HS-5 (cell line): ENCODE data around the gene KRTAP10-3.
"Not testable (repeated sequence)": the region's sequence is repeated elsewhere in the genome, so short reads cannot be mapped to it uniquely, and the experiment has no call there.

Experiments used
- DNase-seq: peaks from one replicate; pipeline ENCODE4 v3.0.0-alpha.2; 2012; ENCODE audit warnings: low read depth

Gene KRTAP10-3

DNA sequence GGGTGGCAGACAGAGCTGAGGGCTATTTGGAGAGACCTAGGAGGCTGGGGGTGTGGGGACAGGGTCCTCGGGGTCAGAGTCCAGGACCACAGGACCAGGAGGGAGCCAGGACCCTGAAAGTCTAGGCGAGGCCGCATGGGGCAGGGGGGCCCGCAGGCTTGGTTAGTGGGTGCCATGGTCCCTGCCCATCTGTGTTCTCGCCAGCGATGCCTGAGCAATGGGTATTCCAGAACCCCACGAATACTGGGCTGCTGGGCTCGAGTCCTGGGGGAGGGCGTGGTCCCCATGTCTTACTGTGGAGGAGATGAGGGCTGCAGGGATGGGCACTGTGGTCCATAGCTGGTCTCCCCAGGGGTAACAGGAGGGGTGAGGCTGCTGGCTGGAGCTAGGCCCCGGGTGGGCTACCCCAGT, 31.7 kb upstream of the KRTAP10-3 start:
- no peak for DNase-seq

DNA sequence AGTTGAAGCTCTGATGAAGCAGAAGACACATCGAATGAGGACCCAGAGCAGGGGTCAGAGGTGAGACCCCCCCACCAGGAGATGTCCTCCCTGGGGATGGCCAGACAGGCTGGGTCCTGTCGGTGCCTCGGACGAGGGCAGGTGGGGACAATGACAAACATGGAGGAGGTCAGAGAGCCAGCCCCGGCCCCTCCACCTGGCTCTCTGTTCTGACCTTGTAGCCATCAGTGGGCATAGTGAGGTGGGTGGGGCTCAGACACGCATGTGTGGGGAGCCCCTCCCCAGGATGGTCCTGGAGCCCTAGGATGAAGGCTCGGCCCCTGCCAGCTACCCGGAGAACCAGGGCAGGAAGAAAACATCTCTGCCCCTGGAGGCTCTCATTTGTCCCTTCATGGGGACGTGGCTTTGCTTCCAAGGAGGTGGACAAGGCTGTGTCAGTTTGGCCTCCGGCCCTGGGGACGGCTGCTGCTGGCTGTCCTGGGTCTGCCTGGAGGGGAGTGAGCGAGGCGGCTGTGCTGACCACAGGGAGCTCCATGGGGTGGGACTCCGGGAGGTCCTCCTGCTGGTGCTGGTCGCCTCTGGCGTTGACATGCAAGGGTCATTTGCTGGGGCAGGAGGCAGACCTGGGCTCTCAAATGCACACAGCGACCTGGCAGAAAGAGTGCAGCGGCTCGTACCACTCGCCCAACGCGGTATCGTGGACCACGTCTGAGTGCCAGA, 31.2 kb upstream of the KRTAP10-3 start:
- no peak for DNase-seq

DNA sequence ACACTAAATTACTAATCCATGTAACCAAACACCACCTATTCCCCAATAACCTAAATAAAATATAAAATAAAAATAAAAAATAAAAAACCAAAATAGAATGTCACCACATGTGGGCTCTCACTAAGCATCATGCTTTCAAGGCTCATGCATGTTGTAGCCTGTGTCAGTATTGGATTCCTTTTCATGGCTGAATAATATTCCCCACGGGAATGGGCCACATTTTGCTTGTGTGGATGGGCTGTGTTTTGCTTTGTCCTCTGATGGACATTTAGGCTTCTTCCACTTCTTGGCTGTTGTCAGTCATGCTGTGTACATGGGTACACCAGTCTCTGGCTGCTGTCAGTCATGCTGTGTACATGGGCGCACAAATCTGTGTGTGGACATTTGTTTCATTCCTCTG, 30.5 kb upstream of the KRTAP10-3 start:
- no peak for DNase-seq

DNA sequence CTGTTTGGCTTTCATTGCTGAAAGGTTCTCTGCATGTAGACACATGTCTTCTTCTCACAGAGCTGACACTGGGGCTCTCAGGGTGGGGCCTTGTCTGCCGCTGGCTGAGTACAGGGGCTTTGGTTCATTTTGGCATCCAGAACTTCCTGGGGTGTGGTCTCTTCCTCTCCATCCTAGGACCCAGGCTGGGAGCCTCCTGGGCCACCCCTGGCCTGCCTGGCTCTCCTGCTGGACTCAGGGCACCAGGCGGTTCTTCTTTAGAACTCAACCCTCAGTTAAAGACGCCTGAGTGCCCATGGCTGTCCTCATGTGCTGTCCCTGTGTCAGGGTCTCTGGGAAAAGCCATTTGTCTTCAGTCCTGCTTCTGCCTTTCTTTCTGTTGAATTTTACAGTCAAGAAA, 27.3 kb upstream of the KRTAP10-3 start:
- DNase-seq, result no peak

DNA sequence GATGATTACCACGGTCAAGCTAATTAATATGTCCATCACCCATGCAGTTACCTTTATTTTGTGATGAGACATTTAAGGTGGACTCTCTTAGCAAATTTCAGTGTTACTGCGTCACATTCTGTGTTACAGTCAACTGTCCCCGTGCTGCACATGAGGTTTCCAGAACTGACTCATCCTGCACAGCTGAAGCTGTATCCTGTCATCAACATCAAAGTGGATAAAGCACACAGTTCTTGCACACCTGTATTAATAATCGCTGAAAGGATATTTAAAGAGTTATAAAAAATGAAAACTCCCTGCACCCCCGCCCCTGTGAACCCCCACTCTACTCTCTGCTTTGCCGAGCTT, 25.2 kb upstream of the KRTAP10-3 start:
- DNase-seq, result no peak

DNA sequence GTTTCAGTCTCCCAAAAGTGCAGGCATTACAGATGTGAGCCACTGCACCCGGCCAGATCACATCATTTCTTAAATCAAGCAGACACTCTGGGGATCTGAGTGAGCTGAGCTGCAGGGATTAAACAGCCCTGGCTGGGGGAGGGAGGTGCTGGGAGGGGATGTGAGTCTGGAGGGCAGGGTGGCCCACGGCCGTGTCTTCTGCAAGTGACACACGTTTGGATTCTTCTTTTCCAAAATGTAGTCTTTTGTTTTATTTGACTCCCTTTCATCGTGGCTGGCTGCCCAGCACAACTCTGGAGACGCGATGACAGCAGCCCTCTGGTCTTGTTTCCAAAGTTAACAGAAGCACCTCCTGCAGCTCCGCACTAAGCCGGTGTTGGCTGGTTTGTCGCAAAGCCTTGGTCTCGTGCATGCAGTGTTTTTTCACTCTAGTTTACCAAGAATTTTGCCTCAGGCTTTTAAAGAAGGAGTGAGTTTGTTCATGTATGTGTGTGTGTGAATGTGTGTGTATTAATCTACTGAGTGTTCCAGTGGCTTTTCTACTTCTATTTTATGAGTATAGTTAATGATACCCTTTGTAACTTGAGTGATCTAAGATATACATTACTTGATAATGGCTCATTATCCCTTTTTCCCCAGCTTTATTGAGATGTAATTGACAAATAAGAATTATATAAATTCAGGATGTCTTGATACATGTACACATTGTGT, 24.6 kb upstream of the KRTAP10-3 start:
- no peak for DNase-seq

DNA sequence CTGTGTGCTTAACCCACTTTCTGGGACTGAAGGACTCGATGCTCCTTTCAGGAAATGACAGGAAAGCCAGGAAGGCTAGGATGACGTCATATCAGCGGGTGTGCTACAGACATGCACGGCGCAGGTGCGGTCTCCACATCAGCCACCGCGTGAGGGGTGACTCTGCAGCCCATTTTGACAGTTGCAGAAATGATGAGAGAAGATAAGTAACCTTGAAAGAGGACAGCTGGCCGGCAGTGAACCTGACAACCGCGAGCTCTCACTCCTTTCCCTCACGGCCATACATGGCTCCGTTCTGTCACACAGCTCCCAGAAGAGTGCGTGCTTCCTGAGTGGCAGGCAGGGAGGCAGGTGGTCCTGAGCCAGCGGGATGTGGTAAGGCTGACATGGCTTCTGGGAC, 23.5 kb upstream of the KRTAP10-3 start:
- DNase-seq, result no peak

DNA sequence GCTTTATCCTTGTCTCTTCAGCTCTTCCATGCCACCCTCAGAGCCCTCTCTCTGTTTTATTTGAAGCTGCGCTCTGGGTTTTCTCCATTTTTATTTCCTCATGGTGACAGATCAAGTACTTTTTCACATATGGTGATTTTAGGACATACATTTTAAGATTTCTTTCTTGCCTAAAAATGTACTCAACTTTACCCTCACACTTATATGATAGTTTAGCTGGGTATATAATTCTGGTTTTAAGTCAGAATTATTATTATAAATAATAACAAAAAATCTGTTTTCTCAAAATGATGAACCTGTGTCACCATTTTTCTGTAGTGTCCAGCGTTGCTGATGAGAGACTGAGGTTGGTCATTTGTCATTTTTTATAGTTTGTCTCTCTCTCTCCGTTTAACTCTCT, 22.6 kb upstream of the KRTAP10-3 start:
- DNase-seq, result no peak

DNA sequence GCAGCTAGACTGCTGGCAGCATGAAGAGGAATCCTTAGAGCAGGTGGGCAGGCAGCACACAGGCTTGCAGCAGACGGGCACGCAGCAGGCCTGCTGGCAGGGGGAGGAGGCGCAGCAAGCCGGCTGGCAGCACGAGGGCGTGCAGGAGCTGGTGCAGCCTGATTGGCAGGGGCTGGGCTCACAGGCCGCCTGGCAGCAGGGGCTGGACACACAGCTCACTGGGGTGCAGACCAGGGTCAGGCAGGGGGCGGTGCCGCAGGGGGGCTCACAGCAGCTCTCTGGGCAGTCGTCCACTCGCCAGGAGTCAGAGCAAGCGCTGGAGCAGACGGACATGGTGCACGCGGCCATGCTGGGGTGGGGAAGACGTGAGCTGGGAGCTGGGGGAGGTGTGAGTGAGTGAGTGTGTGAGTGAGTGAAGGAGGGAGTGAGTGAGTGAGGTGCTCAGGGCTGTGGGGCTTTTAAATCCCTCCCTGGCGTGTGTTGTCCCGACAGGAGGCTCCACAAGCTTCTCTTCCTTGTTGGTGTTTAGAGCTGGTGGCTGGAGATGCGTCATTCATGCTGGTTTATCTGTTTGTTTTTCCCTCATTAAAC, 21.7 kb upstream of the KRTAP10-3 start, which contains the start of gene KRTAP10-5:
TSS of gene KRTAP10-5 (minus strand) at position 374 of the 591 bp plus-strand sequence. CDS start at position 348, 26 bp downstream.
- not testable (repeated sequence) for DNase-seq

DNA sequence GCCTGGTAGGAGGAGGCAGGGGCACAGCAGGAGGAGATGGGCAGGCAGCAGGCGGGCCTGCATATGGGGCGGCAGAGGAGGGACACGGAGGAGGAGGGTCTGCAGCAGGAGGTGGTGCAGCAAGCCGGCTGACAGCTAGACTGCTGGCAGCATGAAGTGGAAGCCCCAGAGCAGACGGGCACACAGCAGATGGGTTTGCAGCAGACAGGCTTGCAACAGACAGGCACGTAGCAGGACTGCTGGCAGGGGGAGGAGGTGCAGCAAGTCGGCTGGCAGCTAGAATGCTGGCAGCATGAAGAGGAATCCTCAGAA, 21.2 kb upstream of the KRTAP10-3 start:
- DNase-seq, result no peak

DNA sequence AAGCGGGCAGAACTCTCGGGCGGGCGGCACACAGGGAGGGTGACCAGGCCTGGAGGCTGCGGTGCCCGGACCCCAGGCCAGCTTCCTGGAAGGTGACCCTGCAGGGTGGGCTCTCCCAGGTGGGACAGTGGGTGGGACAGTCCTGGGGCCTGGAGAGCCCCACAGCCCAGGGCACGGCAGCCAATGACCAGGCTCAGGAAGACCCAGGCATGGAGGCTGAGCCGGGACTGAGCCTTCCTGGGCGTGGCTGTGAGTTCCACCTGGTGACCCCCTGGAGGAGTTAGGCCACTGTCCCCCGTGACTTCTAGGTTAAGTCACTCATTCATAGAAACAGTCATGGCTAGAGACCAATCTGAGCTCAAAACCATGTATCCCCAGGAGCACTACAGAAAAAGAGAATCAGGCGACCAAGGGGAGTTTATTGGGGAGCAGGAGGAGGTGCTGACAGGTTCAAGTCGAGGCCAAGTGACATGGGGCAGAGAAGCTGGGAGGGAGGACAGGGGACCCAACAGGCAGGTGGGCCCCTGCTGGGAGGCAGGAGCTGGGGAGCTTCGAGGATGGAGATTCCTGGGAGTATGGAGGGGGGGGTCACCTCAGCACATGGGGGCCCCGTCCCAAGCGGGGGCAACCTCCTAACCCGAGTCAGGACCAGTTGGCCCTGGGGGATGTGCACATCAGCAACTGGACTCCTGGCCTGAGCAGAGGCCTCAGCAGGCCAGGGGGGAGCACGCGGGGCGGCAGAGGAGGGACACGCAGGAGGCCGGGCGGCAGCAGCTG, 20.6 kb upstream of the KRTAP10-3 start:
- no peak for DNase-seq

DNA sequence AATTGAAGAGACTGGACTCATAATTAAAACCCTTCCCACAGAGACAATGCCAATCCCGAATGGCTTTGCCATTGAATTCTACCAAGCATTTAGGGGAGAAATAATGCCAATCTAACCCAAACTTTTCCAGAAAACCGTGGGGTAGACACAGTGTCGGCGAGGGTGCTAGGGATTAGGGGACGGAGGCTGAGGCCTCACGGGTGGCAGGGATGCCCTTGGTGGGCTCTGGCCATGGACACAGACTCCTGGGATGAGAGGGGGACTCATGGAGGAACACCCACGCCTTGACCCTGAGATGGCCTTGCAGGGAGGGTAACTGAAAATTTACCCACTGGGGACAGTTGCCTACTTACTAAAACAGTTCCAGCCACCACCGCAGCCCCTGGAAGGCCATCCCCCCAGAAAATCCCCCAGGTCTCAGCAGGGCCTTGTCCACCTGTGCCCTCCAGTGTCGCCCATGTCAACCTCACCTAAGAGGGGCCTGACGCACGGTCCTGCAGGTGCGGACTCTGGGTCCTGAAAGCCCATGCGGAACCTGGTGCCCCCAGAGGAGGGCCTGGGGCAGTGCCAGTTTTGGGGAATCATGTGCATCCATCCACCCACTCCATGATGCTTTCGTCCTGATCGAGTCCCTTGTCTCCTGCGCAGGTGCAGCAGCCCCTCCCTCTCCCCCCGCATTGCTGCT, 19.9 kb upstream of the KRTAP10-3 start:
- DNase-seq, result no peak

DNA sequence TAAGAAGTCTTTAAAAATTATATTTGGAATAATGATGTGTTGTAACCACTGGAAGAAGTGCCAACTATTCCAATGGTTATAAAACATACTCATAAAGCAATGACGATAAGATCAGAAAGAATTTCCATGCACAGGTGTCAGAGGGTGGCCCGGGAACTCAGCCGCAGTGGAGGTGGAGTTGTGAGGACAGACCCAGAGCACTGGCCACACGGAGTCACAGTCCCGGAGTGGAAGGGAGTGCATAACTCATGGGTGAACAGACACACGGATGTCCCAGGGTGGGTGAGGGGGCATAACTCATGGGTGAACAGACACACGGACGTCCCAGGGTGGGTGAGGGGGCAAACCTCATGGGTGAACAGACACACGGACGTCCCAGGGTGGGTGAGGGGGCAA, 17.4 kb upstream of the KRTAP10-3 start:
- no peak for DNase-seq

DNA sequence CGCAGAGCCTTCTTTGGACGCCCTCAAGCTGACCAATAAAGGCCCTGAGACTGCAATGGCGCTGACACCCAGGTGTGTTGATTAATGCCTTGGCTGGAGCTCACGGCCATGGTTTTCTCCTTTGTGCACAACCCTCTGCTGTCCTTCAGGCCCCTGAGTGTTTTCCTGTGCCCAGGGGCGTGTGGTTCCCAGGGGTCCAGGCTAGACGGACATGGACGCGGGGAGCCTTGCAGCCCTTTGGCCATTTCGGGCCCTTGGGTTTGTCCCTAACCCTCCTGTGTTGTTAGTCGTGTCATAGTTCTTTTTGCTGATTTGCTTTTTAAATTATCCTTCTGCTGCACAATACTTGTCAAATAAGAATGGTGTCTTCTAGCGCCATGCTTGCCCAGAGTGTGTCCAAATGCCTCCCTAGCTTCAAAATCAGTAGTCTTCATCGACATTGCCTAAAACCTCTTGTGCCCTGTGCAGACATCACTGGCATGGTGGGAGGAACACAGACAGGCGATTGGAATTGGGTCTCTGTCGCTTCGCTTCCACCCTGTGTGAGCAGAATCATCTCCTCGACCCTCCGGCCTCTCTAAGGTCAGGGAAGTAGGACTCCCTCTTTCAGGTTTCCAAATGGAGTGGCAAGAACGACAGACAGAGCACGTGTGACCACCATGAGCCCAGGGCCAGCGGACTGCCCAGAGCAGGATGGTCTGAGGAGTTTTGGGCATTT, 16.9 kb upstream of the KRTAP10-3 start:
- DNase-seq, result no peak

DNA sequence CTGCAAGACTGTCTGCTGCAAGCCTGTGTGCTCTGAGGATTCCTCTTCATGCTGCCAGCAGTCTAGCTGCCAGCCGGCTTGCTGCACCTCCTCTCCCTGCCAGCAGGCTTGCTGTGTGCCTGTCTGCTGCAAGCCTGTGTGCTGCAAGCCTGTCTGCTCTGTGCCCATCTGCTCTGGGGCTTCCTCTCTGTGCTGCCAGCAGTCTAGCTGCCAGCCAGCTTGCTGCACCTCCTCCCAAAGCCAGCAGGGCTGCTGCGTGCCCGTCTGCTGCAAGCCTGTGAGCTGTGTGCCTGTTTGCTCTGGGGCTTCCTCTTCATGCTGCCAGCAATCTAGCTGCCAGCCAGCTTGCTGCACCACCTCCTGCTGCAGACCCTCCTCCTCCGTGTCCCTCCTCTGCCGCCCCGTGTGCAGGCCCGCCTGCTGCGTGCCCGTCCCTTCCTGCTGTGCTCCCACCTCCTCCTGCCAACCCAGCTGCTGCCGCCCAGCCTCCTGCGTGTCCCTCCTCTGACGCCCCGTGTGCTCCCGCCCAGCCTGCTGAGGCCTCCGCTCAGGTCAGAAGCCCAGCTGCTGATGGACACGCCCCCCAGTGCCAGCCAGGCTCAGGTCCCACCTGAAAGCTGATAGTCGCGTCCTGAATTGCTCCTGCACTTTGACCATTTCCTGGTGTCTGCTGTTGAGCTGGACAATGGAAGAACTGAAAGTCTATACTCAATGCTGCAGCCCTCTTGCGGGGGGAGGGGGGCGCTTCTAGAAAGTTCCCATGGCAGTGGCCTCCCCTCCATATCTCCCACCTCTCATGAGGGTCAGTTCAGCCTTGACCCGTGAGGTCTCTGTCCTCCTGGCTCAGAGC, 16.1 kb upstream of the KRTAP10-3 start:
- DNase-seq, result no peak

DNA sequence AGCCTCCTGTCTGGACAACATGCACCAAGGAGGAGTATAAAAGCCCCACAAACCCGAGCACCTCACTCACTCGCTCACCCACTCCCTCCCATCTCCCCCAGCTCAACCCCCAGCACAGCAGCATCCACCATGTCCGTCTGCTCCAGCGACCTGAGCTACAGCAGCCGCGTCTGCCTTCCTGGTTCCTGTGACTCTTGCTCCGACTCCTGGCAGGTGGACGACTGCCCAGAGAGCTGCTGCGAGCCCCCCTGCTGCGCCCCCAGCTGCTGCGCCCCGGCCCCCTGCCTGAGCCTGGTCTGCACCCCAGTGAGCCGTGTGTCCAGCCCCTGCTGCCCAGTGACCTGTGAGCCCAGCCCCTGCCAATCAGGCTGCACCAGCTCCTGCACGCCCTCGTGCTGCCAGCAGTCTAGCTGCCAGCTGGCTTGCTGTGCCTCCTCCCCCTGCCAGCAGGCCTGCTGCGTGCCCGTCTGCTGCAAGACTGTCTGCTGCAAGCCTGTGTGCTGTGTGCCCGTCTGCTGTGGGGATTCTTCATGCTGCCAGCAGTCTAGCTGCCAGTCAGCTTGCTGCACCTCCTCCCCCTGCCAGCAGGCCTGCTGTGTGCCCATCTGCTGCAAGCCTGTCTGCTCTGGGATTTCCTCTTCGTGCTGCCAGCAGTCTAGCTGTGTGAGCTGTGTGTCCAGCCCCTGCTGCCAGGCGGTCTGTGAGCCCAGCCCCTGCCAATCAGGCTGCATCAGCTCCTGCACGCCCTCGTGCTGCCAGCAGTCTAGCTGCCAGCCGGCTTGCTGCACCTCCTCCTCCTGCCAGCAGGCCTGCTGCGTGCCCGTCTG, 15.2 kb upstream of the KRTAP10-3 start, which contains the start of gene KRTAP10-4:
TSS of gene KRTAP10-4 (plus strand) at position 100 of the 827 bp plus-strand sequence. CDS start at position 130, 30 bp downstream.
- DNase-seq, result not testable (repeated sequence)

DNA sequence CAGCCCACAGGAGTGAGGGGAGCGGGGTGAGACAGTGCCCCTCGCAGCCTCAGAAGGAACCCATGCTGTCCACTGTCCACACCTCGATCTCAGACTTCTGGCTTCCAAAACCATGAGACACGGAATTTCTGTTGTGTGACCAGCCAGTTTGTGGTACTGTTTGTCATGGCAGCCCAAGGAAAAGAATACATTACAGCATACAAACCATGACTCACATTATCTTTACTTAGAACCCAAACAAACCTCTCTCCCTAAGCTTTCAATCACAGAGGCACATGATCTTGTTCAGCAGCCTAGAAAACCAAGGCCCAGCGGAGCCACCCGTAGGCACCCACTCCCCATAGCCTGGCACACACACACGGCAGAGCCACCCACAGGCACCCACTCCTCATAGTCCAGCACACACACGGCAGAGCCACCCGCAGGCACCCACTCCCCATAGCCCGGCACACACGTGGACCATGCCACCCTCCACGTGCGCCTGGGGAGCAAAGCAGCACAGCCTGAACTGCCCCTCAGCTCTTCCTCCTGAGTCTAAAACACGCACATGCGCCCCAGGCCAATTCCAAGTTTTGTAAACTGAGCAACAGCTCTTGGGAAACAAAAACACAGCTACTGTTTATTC, 14.5 kb upstream of the KRTAP10-3 start:
- no peak for DNase-seq

DNA sequence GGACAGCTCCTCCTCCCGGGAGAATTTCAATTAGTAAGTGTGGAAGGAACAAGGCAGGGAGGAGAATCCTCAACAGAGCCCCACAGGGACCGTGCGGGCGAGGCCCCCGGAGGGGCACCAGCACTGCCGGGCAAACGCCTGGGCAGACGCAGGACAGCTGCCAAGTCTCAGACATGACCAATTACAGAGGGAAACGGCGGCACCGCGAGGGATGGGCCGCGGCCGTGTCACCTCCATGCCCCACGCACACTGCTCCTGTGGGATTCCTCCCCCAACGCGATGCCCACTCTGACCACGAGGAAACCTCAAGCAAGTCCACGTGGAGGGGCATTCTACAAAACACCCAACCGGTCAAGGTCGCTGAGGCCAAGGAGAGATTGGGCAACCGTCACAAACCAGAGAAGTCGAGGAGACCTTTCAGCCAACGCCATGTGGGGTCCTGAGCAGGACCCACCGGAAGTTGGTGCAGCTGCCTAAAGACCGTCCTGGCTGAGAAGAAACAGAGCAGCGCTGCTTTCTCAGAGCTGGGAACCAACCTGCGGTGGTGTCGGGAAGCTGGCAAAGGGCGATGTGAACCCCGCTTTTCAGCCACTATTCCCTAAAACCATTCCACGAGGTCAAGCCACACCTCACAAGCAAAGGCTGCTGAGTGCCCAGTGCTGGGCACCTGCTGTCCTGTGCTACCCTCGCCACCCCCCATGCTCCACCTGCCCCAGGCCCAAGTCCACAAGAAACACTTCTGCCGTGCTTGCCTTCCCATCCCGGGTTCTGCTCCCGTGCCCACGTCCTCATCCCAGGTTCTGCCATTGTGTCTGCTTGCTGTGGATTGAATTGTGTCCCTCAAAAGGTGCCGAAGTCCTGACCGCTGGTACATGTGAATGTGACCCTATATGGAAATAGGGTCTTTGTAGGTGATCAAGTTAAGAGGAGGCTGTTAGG, 13.5 kb upstream of the KRTAP10-3 start:
- no peak for DNase-seq
